Measurements from ENCODE around the gene ZFP36. TPM values are rescaled to one million over a fixed set of nuclear protein-coding genes. Genes with fewer than 3 reads are reported as not detected.

The ZFP36 gene
- polyA plus RNA-seq, 4 donors, result 18.0 to 77.6 (median 30.0) TPM

- DNase-seq (ENCODE audit: low read depth in 4 of 4, low spot score in 2 of 4), result no peak
Measured at GRCh38 chr19:39415111-39416046, 8.7 kb downstream of the ZFP36 start.

- no peak for DNase-seq (ENCODE audit: low read depth in 4 of 4, low spot score in 2 of 4)
Measured at GRCh38 chr19:39416152-39417120, 9.8 kb downstream of the ZFP36 start.

- no peak for DNase-seq (ENCODE audit: low read depth in 4 of 4, low spot score in 2 of 4)
Measured at GRCh38 chr19:39417463-39418181, 11.0 kb downstream of the ZFP36 start.

- no peak for DNase-seq (ENCODE audit: low read depth in 4 of 4, low spot score in 2 of 4)
Measured at GRCh38 chr19:39419003-39419402, 12.4 kb downstream of the ZFP36 start.

GRCh38 chr19:39420769-39421168, 14.1 kb downstream of the ZFP36 start:
- no peak for DNase-seq (ENCODE audit: low read depth in 4 of 4, low spot score in 2 of 4)

GRCh38 chr19:39422020-39422419, 15.4 kb downstream of the ZFP36 start:
- DNase-seq (ENCODE audit: low read depth in 4 of 4, low spot score in 2 of 4), result no peak

- DNase-seq (ENCODE audit: low read depth in 4 of 4, low spot score in 2 of 4), result no peak
Measured at GRCh38 chr19:39423258-39424086, 16.8 kb downstream of the ZFP36 start.

GRCh38 chr19:39424934-39425333, 18.3 kb downstream of the ZFP36 start:
- DNase-seq (ENCODE audit: low read depth in 4 of 4, low spot score in 2 of 4), result no peak

GRCh38 chr19:39425744-39426143, 19.1 kb downstream of the ZFP36 start:
- DNase-seq (ENCODE audit: low read depth in 4 of 4, low spot score in 2 of 4), result no peak

- no peak for DNase-seq (ENCODE audit: low read depth in 4 of 4, low spot score in 2 of 4)
Measured at GRCh38 chr19:39426170-39426569, 19.5 kb downstream of the ZFP36 start.

- no peak for DNase-seq (ENCODE audit: low read depth in 4 of 4, low spot score in 2 of 4)
Measured at GRCh38 chr19:39427707-39428106, 21.1 kb downstream of the ZFP36 start.

GRCh38 chr19:39428283-39429112, 21.9 kb downstream of the ZFP36 start:
- peak in 2 of 4 donors; percentile 74 to 87 for DNase-seq (ENCODE audit: low read depth in 4 of 4, low spot score in 2 of 4)

GRCh38 chr19:39430675-39431593, 24.3 kb downstream of the ZFP36 start:
- no peak for DNase-seq (ENCODE audit: low read depth in 4 of 4, low spot score in 2 of 4)

- no peak for DNase-seq (ENCODE audit: low read depth in 4 of 4, low spot score in 2 of 4)
Measured at GRCh38 chr19:39432677-39433025, 26.0 kb downstream of the ZFP36 start.

GRCh38 chr19:39433480-39434079, 26.9 kb downstream of the ZFP36 start:
- no peak for DNase-seq (ENCODE audit: low read depth in 4 of 4, low spot score in 2 of 4)

GRCh38 chr19:39434123-39435076, 27.8 kb downstream of the ZFP36 start:
- DNase-seq (ENCODE audit: low read depth in 4 of 4, low spot score in 2 of 4), result no peak

All from left renal cortex interstitium (tissue), 4 donors.